Adrenal gland (tissue), 5 donors: ENCODE measurements around the gene RSPH3.

Experiments used
- POLR2A ChIP-seq, 2 donors: fragments of 450-650 bp; IDR thresholded peaks; one replicate each; pipeline ENCODE4 v1.6.1; 2017; ENCODE audit warnings: antibody characterized with exemption in 2 of 2, mild to moderate bottlenecking in 2 of 2, moderate library complexity in 1 of 2
- TF ChIP-seq, protein P1 (sequence below), 6 experiments: fragments of 450-650 bp in 4 of 6; fragments of 200-600 bp in 2 of 6; sonication (generic) in 1 of 6; IDR thresholded peaks; 1 replicate in 5 of 6; 2 replicates in 1 of 6; pipeline versions ENCODE4 v1.5.1 to v1.8.0; 2016 to 2021; ENCODE audit warnings: antibody characterized with exemption in 6 of 6, mild to moderate bottlenecking in 2 of 6, moderate library complexity in 1 of 6
- donor health status: DM: no; HTN: no; CAD: no.

DNA sequence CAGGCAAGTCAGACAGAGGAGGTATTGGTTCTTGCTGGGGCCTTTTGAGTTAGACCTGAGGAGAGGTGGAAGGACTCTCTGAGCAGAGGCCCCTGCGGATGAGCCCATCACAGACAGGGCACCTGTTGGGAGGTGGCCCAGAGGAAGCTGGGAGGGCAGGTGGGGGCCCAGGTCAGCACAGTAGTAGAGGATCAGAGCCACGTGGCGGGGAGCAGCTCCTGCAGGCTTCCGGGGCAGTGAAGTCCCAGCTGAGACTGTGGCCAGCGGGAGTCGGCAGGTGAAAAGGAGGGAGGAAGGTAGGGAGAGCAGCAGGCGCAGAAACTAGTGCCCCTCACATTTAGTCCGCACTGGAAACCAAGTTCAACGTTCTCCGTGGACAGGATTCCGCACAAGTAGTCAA is 61.8 kb downstream of the RSPH3 start:
- no peak for TF ChIP-seq POLR2A (IDR thresholded peaks at IDR 0.05)
- TF ChIP-seq, protein P1, sequence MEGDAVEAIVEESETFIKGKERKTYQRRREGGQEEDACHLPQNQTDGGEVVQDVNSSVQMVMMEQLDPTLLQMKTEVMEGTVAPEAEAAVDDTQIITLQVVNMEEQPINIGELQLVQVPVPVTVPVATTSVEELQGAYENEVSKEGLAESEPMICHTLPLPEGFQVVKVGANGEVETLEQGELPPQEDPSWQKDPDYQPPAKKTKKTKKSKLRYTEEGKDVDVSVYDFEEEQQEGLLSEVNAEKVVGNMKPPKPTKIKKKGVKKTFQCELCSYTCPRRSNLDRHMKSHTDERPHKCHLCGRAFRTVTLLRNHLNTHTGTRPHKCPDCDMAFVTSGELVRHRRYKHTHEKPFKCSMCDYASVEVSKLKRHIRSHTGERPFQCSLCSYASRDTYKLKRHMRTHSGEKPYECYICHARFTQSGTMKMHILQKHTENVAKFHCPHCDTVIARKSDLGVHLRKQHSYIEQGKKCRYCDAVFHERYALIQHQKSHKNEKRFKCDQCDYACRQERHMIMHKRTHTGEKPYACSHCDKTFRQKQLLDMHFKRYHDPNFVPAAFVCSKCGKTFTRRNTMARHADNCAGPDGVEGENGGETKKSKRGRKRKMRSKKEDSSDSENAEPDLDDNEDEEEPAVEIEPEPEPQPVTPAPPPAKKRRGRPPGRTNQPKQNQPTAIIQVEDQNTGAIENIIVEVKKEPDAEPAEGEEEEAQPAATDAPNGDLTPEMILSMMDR (IDR thresholded peaks at IDR 0.05): no peak
